H1 (cell line): ENCODE results near the gene MSI2.

Experiments used
- CREB1 ChIP-seq: IDR thresholded peaks from 2 replicates; pipeline ENCODE4 v1.6.1; 2012; ENCODE audit warnings: inconsistent platforms
- RAD21 ChIP-seq, 2 experiments: IDR thresholded peaks in 1 of 2; conservative IDR thresholded peaks in 1 of 2; 2 replicates each; pipeline ENCODE4 v1.6.1; 2011; ENCODE audit warnings: low read depth in 2 of 2, low read length in 2 of 2, improper control_type of control experiment in 1 of 2, inconsistent platforms in 1 of 2, mild to moderate bottlenecking in 1 of 2, moderate library complexity in 1 of 2

DNA sequence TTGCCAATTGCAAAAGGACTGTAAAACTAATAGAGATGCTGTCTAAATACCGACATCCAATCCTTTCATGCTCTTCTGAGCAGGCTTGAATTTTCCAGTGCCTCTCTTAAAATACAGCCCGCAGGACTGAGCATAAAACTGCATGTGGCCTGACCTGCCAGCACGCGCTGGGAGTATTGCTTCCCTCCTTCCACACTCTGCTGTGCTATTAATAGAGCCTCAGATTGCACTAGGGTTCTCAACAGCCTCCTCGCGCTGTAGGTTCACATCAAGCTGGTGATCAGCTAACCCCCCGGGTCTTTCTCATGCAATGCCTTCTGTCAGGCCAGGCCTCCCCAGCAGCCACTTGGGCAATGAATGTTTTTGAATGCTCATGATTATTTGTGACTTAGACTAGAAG is 14.2 kb upstream of the MSI2 start:
- TF ChIP-seq RAD21 (IDR thresholded peaks at IDR 0.05 in 1 of 2, conservative IDR thresholded peaks at IDR 0.05 in 1 of 2; ENCODE audit: low read depth in 2 of 2, low read length in 2 of 2) (no peak), CREB1 (no peak)
